IPS-NIHi11 (cell line): ENCODE measurements around the gene MTA1.

Experiments
- DNase-seq: peaks from one replicate; pipeline ENCODE4 v3.0.0; 2012; ENCODE audit warnings: mixed read lengths, low spot score

Gene MTA1

DNA sequence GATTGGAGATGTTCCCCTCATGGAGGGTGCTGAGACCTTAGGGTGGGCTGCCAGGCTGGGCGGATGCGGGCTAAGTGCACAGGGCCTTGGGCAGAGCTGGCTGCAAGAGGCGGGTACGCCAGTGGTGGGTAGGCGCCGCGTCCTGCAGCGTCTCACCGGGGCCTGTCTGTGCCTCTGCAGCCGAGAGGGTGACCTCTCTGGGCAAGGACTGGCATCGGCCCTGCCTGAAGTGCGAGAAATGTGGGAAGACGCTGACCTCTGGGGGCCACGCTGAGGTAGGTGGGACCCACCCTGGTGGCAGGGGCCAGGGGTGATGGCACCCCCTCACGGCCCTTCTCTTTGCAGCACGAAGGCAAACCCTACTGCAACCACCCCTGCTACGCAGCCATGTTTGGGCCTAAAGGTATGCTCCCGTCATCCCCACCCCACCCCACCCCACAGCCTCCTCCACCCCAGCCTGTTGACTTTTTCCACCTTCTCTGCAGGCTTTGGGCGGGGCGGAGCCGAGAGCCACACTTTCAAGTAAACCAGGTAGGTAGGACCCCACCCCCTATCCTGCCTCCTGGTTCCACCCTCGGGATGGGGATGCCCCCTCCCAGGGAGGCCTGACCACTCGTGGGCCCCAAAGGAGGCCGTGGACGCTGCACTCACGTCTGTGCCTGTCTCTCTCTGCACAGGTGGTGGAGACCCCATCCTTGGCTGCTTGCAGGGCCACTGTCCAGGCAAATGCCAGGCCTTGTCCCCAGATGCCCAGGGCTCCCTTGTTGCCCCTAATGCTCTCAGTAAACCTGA lies 68.6 kb downstream of the MTA1 start:
- DNase-seq, result no peak

DNA sequence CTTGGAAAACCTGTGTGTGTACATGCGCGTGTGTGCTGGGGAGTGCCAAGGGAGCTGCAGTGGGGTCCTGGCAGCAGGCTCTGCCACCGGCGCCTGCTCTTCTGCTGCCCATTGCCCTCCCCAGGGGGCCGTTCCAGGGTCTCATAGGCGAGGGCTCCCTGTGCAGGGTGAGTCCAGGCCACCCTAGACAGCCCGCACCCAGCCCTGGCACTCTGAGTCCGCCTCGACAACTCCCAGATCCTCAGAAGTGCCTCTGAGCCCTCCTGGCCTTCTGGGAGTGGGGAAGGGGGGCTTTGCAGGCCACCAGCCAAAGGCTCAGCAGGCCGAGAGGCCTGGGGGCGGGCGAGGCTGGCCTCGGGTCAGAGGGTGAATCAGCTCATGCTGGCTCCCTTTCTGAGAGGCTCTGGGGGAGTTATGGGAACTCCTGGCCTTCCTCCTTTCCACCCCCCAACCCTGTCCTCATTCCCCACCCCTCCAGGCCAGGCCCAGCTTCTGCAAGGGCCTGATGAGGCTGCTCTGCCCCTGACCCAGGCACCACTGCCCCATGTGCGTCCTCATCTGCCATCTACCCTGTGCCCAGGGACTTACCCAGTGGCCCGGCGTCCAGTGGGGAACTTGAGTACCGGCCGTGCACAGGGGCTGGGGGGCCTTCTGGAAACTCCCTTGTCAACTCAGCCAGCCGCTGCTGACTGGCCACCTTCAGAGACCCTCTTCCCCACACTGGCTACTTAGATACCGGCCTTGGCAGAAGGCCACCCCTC lies 69.3 kb downstream of the MTA1 start:
- DNase-seq, result no peak

DNA sequence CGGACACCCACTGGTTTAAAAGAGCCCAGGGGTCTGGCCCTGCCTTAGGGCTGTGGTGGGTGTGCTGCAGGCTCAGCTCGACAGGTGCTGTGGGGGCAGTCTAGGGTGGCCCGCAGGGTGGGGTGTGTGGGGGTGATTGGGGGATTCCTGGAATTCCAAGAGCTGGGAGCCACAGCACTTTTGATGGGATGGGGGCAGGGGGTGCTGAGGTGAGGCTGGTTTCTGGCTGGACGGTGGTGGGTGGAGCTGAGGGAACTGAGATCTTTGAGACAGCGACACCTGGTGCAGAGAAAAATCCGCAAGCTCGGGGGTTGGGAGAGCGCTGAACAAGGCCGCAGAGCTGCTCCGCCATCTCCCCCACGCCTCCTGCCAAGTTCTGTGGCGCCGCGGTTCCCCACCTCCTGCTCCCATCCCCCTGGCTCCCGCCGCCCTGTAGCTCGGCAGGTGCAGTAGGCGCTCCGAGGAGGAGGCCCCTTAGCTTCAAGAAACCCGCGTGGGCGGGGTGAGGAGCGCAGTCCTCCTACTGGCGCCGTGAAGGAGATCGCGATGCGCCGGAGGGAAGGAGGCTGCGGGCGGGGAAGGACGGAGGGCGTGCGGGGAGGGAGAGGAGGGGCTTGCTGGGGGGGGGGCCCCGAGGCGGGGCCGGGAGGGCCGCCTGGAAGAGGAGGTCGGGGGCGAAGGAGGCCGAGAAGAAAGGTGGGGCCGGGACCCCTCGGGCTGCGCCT lies 70.1 kb downstream of the MTA1 start:
- DNase-seq, result no peak

DNA sequence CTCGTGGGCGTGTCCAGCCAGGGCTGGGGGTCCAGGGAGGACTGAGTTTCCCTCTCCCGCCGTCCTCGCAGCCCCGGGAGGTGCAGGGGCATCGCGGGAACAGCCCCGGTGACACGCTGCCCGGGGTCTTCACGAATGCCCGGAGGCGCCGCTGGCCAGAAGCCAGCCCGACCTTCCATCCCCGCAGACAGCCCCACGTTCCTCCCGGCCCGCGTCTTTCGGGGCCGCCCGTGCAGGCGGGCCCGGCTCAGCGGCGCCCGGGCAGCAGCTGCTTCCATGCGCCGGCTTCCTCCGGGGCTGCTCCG lies 70.6 kb downstream of the MTA1 start:
- no peak for DNase-seq

DNA sequence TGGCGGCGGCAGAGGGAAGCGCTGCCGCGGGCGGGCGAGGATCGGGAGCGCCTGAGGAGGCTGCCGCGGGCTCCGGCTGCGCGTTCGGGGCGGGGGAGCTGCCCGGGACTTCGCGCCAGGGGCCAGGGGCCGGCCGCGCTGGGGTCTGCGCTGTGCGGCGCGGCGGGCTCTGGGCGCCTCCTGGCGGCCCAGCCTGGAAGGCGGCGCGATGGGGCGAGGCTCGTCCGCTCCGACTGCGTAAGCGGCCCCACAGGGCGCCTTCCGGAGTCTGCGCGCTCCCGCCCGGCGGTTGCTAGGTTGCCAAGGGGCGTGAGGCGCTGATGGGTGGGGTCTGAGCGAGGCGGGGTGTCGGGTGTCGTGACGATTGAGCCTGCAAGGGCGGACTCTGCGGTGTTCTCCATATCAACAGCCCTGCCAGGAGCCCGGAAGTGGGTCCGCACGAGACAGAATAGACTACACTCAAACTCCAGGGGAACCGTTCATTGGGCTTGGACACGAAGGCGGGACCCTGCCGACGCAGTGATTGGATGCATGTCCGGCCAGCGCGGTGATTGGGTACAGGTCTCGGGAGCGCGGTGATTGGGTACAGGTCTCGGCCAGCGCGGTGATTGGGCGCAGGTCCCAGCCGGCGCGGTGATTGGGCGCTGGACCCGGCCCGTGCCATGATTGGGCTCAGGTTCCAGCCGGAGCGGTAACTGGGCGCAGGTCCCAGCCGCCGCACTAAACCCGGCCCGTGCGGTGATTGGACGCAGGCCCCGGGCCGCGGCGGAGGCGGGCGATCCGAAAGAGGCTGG lies 71.1 kb downstream of the MTA1 start, which contains the start of gene TEDC1:
TSS of gene TEDC1 (plus strand) at position 675 of the 794 bp plus-strand sequence. CDS start 130 bp downstream, outside the sequence.
- peak; percentile 93 for DNase-seq

DNA sequence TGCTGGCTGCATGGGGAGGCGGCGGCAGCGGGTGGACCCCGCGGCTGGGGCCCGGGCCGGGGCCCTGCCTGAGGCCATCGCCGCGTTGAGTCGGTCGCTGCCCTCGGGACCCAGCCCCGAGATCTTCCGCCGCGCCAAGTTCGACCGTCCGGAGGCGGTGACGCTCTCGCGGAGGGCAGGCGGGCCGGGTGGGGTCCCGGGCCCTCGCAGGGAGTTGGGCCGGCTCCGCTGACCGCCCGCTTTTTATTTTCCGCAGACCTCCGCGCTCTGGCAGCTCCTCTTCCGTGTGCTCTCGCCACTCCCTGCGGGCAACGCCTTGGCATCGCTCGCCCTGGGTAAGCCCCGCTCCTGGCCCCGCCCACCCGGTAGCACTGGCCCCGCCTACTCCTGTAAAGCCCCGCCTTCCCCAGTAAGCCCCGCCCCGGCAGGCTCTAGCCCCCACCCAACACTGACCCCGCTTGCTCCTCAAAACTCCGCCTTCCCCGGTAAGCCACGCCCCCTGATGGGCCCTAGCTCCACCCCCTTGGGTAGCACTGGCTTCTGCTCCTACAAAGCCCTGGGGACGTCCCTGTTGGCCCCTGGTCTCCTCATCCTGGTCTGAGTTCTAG lies 71.8 kb downstream of the MTA1 start:
- DNase-seq, result peak; percentile 90

DNA sequence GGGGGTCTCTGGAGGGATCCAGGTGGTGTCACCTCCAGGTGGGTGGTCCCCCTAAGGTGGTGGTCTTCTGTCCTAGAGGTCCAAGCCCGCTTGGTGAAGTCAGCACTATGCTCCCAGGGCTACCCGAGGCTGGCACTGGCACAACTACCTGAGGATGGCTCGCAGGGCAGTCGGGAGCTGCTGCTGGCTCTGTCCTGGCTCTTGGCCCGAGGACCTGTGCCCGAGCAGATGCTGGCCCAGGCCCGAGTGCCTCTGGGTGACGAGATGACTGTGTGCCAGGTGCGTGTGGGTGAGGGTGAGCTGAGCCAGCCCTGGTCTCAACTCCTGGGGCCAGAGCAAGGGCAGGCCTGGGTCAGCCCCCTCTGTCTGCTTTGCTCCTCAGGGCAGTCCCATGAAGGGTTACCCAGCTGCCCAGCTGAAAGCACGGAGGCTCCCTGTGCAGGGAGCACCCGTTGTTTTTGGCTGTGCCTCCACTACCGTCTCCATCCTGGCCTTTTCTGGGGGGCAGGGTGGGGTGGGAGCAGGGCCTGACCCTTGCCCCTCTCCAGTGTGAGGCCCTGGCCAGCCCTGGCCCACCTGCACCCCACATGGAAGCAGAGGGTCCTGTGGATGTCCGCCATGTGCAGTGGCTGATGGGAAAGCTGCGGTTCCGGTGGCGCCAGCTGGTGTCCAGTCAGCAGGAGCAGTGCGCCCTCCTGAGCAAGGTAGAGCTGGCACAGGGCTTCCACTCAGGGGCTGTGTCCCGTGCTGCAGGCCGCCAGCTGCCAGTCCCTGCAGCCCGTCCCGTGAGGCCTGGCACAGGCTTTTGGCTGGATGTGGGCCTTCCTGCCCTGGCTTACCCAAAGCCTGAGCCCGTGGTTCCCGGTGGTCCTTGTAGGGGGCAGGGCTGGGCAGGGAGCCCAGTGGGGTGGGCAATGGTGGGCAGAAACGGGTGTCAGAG lies 72.7 kb downstream of the MTA1 start:
- DNase-seq, result no peak

DNA sequence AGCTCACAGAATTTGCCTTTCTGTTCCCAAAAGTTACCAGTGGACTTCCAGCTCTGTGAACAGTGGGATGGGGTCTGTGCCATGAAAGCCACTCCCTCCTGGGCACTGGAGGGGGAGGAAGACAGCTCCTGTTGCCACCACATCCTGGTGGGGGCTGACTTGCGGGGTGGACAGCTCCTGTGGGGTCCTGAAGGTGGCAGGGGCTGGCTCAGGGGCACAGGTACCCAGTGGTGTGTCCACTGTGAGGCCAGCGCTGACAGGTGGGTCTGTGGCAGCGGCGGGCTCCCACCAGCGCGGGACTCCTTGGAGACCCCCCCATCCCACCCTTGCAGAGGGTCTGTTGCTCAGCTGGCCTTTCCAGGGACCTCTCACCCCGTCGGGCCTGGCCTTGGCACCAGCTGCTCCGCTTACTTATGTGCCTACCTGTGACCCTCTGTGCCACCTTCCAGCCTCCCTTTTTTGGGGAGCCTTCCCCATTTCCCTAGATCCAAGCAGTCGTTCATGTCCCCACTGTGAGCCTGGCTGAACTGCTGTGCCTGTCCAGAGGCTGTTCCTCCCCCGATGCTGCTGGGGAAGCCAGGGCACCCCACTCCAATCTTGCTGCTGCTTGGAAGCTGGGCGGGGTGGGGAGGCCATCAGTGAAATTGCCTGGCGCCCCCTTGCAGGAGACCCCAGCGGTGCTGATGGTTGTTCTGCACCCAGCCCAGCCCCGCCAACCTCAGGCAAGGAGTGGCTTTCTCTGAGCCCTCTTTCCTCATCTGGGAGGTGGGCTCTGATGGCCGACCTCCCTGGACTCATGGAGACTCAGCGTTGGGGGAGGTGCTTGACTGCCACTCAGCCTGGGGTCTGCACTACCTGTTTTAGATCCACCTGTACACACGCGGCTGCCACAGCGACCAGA lies 73.6 kb downstream of the MTA1 start:
- DNase-seq, result no peak

DNA sequence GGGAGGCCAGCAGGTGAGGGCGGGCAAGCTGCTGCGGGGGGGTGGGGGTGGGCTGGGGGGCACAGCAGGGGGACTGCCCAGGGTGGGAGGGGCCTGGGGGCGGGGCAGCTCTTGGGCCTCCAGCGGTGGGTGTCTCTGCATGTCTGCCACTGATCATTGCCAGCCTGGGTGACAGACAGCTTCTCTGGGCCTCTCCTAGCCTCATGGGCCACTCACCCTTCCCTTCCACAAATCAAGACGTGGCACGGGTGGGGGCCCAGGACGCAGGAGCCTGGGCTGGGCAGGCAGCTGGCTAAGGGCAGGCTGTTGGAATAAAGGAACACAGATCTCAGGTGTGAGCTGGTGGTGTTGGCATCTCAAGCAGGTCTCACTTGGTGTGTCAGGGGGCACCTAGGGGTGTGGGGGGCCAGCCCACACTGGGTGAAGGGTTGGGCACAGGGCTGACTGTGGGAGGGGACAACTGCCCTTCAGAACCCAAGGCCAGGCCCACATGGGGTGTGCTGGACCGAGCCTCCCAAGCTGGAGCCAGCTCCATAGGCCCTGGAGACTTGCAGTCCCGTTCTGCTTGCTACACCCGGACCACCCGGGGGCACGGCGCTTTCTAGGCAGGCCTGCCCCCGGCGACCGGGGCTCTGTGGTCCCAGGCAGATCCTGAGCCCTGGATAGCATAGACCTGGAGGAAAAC lies 74.4 kb downstream of the MTA1 start:
- no peak for DNase-seq

DNA sequence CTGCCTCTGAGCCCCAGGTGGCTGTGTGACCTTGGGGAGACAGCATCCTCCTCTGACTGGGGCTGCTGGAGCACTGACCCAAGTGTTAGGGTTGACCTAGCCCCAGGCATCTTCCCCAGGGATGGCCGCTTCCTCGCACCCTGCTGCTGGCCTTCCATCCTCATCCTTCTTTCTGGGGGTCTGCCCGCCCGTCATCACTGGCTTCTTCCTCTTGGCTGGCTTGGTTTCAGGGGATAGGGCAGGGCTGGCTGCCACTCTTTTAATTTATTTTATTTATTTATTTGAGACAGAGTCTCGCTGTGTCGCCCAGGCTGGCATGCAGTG lies 74.9 kb downstream of the MTA1 start:
- no peak for DNase-seq

DNA sequence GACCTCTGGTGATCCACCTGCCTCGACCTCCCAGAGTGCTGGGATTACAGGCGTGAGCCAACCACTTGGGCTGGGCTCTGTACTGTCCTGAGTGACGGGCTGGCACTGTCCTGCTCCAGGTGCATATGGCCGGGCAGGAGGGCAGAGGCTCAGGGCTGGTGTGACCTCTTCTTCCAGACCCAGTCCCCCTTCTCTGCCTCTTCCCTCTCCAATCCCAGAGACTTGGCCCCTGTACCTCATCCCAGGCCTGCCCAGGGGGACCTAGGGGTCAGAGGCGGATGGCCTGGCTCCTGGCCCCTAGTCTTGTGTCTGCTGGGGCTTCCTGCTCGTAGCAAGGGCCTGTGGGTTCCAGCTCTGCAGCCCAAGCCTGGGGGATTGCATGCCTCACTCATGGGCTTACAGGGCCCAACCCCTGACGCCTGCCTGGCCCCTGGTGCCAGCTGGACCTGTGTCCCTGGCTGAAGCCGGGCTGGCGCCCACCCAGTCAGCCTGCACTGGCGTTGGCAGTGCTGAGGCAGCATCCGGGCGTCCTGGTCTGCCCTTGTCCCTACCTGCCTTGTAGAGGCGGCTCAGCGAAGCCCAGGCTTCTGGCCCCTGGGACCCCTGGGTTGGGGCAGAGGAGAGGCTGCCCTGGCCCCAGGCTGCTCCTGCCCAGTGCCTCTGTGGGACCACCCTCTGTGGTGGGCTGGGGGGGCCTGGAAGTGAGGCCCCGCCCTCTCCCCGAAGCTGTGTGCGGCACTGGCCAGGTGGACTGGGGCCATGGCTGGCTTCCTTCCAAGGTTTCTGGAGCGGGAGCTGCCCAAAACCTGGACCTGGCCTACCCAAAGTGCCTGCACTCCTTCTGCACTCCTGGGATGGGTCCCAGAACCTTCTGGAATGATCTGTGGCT lies 75.7 kb downstream of the MTA1 start:
- DNase-seq, result no peak

DNA sequence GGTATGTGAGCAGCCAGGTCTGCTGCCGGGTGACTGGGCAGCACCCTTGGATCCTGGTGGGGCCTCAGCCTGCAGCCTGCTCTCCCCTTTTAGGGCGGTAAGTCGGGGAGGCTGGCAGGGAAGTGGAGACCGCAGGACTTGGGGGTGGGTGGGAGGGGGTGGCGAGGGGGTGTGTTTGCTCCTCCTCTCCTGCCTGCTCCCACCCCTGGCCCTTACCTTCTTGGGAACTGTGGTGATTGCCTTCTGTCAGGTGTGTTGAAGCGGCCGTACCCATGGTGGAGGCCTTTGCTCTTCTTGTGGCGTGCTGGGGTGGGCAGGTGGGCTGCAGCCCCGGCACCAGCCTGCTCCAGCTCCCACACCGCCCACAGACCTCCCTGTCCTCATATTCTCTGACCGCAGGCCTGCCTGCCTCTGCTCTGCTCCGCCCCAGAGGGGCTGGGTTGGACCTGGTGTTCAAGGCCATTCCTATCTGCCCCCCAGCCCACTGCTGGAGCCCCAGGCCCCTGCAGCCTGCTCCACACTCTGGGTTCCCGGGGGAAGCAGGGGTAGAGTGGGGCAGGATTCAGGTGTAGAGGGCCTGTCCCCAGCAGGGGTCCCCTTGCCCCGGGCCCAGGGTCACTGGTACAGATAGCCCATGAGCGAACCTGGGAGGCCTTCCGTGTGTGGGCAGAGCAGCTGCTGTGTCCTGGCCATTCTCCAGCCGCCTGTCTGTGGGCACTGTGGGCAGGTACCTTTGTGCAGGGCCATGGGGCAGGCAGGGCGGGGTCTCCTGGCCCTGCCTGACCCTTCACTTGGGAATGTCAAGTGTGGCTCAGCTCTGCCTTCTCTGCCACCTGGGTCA lies 76.6 kb downstream of the MTA1 start:
- no peak for DNase-seq

DNA sequence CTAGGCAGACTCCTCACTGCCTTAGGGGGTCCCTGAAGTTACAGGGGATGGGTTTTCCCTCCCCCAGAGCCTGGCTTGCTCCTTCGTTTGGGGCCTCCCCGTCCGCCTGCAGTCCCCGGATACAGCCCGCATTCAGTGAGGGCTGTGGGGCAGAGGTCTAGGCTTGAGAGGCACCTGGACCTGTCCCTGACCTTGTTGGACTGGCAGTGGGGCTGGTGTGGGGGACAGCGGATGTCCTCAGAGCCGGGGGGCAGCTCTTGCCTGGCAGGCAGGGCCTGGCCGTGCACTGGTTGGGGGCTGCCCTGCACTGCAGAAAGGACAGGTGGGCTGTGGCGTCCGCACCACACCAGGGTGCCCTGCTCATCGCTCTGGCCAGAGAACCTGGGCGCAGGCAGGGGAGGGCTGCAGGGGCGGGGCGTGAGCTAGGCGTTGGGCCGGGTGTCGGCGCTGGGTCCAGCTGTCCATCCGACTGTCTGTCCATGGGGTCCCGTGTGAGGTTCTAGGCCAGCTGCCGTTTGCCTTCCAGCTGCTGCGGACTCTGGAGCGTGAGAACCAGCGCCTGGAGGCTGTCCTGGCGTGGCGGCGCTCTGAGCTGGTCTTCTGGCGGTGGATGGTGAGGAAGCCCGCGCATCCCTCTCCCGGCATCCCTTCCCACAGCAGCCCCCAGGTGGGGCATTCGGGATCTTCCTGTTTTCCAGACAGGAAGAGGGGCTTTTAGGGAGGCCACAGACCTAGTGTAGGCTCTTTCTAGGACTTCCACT lies 77.4 kb downstream of the MTA1 start:
- DNase-seq, result no peak

DNA sequence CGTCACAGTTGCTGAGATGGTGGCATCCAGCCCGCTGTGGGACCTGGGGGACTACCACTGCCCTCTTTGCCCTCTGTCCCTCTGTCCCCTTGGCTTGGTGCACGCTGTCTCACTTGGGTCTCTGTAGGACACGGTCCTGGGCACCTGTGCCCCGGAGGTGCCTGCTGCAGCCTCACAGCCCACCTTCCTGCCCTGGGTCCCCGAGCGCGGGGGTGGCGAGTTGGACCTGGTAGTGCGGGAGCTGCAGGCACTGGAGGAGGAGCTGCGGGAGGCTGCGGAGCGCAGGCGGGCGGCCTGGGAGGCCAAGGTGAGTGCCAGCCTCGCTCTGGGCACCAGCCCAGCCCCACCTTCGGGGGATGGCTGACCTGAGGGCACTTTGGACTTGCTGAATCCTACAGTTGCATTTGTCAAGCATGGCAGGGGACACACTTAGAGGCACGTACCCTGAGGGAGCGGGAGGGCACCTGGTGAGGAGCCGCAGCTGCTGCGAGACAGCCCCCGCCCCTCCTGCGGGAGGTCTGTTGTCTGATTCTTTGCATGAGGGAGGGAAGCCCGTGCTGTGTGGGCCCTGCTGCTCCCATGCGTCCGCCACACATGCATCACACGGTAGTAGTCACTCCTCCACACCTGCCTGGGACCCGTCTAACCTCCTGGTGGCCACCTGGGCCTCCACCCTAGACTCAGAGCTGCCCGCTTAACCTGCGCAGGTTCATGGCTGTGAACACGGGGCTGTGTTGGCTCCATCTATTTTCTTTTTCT lies 78.2 kb downstream of the MTA1 start:
- DNase-seq, result no peak

DNA sequence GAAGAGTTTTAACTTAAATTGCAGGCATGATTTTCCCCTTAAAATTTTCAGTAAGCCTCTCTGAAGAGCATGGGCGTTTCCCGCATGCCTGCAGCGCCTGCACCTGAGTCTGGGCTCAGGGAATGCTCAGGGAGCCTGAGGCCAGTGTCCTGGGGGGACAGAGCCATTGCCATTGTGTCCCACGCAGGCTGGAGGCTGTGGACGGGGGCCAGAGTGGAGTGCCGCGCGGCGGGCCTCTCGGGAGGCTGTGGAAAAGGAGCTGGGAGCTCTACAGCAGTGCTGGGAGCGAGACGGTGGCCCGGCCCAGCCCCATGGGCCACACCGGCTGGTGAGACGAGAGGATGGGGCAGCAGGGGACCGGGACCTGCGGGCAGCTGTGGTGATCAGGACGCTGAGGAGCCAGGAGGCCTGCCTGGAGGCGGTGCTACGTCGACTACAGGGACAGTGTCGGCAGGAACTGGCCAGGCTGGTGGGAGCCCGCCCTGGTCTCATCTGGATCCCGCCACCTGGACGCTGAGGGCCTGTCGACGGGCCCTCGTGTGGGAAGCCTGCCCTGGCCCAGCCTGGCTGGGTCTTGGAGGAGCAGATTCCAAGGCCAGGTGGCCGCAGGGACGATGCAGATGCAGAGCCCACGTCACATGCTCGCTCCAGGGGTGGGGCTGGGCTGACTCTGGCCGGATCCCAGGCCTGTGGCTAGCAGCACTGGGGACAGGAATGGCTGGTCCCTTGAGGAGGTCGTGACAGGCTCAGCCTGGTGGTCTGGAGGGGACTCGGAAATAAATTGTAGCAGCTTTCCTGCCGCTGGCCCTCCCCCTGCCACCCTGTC lies 79.0 kb downstream of the MTA1 start:
- DNase-seq, result no peak
